Measurements from ENCODE around the gene SREK1. TPM values are rescaled to one million over a fixed set of nuclear protein-coding genes. Genes with fewer than 3 reads are reported as not detected.
"Not testable (repeated sequence)": the region's sequence is repeated elsewhere in the genome, so short reads cannot be mapped to it uniquely, and the experiment has no call there.

Gene SREK1, protein sequence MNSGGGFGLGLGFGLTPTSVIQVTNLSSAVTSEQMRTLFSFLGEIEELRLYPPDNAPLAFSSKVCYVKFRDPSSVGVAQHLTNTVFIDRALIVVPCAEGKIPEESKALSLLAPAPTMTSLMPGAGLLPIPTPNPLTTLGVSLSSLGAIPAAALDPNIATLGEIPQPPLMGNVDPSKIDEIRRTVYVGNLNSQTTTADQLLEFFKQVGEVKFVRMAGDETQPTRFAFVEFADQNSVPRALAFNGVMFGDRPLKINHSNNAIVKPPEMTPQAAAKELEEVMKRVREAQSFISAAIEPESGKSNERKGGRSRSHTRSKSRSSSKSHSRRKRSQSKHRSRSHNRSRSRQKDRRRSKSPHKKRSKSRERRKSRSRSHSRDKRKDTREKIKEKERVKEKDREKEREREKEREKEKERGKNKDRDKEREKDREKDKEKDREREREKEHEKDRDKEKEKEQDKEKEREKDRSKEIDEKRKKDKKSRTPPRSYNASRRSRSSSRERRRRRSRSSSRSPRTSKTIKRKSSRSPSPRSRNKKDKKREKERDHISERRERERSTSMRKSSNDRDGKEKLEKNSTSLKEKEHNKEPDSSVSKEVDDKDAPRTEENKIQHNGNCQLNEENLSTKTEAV
- total RNA-seq (2014; rRNA removed; shearing (Covaris generic)): 33.7 and 45.0 TPM in 2 replicates

DNA sequence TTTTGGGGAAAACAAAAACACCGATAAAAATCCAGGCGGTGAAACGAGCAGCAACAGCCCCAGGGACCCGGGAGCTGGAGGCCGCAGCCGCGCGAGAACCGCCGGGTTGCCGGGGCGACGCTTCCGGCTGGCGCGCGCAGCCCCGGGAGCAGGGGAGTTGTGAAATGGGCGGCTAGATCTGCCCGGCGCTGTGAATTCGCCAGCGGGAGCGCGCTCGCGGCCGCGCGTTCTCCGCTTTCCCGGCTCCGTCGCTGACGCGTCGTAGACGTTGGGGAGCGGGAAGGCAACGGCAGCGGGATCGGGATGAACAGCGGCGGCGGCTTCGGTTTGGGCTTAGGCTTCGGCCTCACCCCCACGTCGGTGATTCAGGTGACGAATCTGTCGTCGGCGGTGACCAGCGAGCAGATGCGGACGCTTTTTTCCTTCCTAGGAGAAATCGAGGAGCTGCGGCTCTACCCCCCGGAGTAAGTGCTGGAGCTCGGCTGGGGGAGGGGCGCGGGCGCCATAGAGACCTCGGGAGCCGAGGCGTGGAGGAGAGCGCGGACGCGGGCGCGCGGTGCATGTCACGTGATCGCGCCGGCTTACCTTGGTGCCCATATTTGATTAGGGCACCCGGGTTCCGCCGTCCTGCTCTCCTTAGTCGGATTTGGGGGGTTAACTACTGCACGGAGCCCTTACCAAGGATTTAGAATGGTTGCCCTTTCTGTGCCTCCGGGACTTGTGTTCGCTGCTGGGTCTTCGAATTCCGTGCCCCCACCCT, at the start of gene SREK1:
Gene SREK1 (plus strand): TSS at position 227 of the 760 bp plus-strand sequence. CDS start 77 bp downstream, at position 304.
- H3K9me3 ChIP-seq (replicated peaks): no peaks in the 10 kb centered on the region
- H3K4me1 ChIP-seq (replicated peaks): peaks cover 12% of the 10 kb centered on the region; the same call in 1 of the 2 replicates
- H3K36me3 ChIP-seq: peaks cover 14% of the 10 kb centered on the region
- H3K4me3 ChIP-seq: peak within 1 kb of the TSS; percentile 76
- DNase-seq (ENCODE audit: low read depth in 1 of 2, low spot score in 2 of 2): peak; percentile 92 to 98
- peak within 1 kb of the TSS; percentile 92 for H3K27ac ChIP-seq
- H3K27me3 ChIP-seq (replicated peaks): no peaks in the 10 kb centered on the region

DNA sequence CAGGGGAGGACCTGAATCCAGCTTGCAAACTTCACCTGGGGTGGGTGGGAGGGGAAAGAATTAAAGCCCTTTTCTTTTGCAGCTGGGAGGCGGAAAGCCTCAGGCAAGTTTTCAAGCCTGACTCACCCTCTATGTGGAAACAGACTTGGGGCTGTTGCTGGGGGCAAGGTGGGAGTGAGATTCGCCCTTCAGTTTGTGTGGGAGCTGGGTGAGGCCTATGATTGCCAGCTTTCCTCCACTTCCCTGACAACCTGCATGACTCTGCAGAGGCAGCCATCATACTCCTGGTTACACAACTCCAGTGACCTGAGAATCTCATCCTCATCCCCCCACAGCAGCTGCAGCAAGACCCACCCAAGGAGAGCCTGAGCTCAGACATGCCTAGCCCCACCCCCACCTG, 43.2 kb upstream of the SREK1 start:
- DNase-seq (ENCODE audit: low read depth in 1 of 2, low spot score in 2 of 2): no peak

DNA sequence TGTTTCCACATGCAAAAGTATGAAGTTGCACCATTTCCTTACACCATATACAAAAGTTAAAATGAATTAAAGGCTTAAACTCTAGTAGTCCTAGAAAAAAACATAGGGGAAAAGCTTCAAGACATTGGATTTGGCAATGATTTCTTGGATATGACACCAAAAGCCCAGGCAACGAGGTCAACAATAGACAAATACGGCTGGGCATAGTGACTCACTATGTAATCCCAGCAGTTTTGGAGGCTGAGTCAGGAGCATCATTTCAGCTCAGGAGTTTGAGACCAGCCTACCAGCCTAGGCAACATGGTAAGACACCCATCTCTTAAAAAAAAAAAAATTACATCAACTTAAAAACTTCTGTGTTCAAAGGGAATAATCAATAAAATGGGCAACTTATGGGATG, 30.9 kb upstream of the SREK1 start:
- H3K27ac ChIP-seq: peak overlapping the region; percentile 3; the same call in 1 of the 2 replicates
- no peaks in the 10 kb centered on the region for H3K4me1 ChIP-seq (replicated peaks)
- no peaks in the 10 kb centered on the region for H3K27me3 ChIP-seq (replicated peaks)
- DNase-seq (ENCODE audit: low read depth in 1 of 2, low spot score in 2 of 2): peak; percentile 21 to 52
- H3K4me3 ChIP-seq: no peak overlapping the region
- H3K9me3 ChIP-seq (replicated peaks): no peaks in the 10 kb centered on the region
- H3K36me3 ChIP-seq: no peaks in the 10 kb centered on the region

More for the DNA sequence above, 43.2 kb upstream of the SREK1 start:
- Histone ChIP-seq H3K9me3 (replicated peaks) (peaks cover 10% of the 10 kb centered on the region), H3K4me3 (no peak overlapping the region), H3K27ac (no peak overlapping the region), H3K4me1 (replicated peaks) (no peaks in the 10 kb centered on the region), H3K27me3 (replicated peaks) (no peaks in the 10 kb centered on the region), H3K36me3 (no peaks in the 10 kb centered on the region)

DNA sequence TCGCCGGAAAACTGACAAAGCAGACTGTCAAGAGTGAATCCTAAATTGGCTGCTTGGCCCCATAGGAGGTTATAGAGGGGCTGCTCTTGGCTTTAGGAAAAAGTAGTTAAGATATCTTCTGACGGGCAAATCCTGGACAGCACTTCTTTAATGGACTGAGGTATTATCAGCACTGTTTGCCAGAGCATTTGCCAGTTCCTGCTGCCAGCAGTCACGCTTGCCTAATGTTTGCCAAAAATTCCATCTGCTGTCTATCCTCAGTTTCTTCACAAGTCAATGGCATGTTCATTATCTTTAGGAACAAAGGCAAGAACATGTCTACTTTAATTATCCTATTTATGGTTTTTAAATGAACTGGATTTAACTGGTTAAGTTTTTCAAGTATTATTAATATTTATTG, 25.8 kb upstream of the SREK1 start:
- H3K4me1 ChIP-seq (replicated peaks): peaks cover 20% of the 10 kb centered on the region
- no peaks in the 10 kb centered on the region for H3K9me3 ChIP-seq (replicated peaks)
- H3K27me3 ChIP-seq (replicated peaks): no peaks in the 10 kb centered on the region
- H3K4me3 ChIP-seq: no peak overlapping the region
- no peak for DNase-seq (ENCODE audit: low read depth in 1 of 2, low spot score in 2 of 2)
- no peaks in the 10 kb centered on the region for H3K36me3 ChIP-seq
- H3K27ac ChIP-seq: no peak overlapping the region

DNA sequence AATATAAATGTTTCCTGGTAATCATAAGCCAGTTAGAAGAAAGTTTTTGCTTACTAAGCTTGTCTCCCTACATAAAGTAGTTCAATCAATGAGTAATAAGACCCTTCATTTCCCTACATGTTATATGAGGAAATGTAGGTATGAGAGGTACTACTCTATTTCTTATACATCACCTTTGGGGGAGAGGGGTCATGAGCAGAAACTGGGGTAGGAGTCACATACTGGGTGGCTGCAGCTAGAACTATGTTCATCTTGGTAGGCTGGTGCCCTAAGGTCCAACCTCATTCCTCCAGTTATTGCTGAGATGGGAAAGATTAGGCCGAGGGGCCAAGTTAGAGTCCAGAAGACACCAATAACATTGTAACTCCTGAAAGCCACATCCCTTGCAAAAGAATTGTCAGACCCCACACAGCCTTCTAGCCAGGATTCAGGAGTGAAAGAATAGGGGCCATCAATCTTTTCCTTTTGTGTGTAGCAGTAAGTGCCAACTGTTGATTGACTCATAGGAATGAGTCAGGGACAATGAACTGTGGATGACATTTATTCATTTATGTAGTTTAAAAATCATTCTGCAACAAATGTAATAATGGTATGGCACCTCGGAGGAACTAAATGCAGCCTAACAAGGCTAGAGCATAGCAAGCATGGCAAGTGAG, 21.6 kb upstream of the SREK1 start:
- H3K4me1 ChIP-seq (replicated peaks): peaks cover 20% of the 10 kb centered on the region
- DNase-seq (ENCODE audit: low read depth in 1 of 2, low spot score in 2 of 2): peak; percentile 57 to 65

DNA sequence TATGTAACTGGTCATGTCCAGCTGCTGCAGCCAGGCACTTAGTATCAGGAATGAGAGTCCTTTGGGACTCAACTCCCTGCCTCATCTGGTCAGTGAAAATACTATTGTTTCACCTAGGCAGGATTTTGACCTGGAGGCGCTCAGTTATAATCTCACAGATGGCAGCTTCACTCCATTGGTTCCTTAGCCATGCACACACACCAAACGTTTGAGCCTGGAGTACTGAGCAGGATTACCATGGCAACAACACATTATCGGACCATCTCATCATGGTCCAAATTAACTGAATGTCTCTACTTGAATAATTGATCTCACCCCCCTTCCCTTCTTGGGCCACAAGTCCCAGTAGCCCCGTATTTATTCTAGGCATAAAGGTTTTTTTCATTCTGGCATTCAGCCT, 15.0 kb upstream of the SREK1 start:
- no peaks in the 10 kb centered on the region for H3K36me3 ChIP-seq
- no peak overlapping the region for H3K27ac ChIP-seq
- H3K4me1 ChIP-seq (replicated peaks): no peaks in the 10 kb centered on the region
- no peaks in the 10 kb centered on the region for H3K9me3 ChIP-seq (replicated peaks)
- DNase-seq (ENCODE audit: low read depth in 1 of 2, low spot score in 2 of 2): no peak
- no peaks in the 10 kb centered on the region for H3K27me3 ChIP-seq (replicated peaks)
- no peak overlapping the region for H3K4me3 ChIP-seq

More for the DNA sequence above, 21.6 kb upstream of the SREK1 start:
- Histone ChIP-seq H3K27me3 (replicated peaks) (no peaks in the 10 kb centered on the region), H3K4me3 (no peak overlapping the region), H3K27ac (no peak overlapping the region), H3K9me3 (replicated peaks) (no peaks in the 10 kb centered on the region), H3K36me3 (no peaks in the 10 kb centered on the region)

DNA sequence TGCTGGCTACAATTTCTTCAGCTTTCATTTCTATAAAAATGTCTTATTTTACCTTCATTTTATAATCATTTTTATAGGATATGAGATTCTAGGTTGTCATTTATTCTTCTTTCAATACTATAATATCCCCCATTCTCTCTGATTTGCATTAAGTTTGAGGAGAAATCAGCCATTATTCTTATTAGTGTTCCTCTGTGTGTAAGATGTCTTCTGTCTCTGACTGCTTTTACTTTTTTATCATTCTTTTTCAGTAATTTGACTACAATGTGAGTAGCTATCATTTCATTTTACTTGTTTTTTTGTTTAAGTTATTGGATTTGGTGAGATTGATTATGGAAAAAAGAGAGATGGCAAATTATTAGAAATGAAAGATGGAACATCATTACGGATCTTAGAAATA, 13.6 kb upstream of the SREK1 start:
- no peaks in the 10 kb centered on the region for H3K36me3 ChIP-seq
- no peak for DNase-seq (ENCODE audit: low read depth in 1 of 2, low spot score in 2 of 2)
- H3K27ac ChIP-seq: no peak overlapping the region
- no peaks in the 10 kb centered on the region for H3K9me3 ChIP-seq (replicated peaks)
- H3K4me1 ChIP-seq (replicated peaks): no peaks in the 10 kb centered on the region
- H3K4me3 ChIP-seq: no peak overlapping the region
- H3K27me3 ChIP-seq (replicated peaks): no peaks in the 10 kb centered on the region

DNA sequence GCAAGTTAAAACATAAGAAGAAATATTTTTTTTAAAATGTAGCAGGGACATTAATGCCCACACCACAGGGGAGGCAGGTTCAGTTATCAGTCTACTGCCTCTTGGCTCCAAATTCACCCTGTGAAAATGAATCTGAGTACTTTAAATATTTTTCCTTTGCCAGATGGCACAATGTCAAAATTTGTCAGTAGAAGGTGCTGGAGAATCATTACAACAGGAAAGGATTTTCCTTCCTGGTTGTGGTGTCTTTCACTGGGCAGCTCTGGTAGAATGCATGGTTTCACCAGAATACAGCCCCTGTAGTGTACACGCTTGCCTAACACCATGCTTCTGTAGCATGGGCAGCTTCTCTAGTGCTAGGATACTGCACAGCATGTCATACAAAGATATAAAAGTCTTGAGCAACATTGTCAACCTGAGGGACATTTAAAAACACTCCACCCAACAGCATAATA, 9.7 kb upstream of the SREK1 start:
- H3K36me3 ChIP-seq: no peaks in the 10 kb centered on the region
- no peaks in the 10 kb centered on the region for H3K4me1 ChIP-seq (replicated peaks)
- H3K27ac ChIP-seq: no peak overlapping the region
- H3K9me3 ChIP-seq (replicated peaks): no peaks in the 10 kb centered on the region; the same call in 1 of the 2 replicates
- DNase-seq (ENCODE audit: low read depth in 1 of 2, low spot score in 2 of 2): no peak
- H3K27me3 ChIP-seq (replicated peaks): no peaks in the 10 kb centered on the region
- no peak overlapping the region for H3K4me3 ChIP-seq

DNA sequence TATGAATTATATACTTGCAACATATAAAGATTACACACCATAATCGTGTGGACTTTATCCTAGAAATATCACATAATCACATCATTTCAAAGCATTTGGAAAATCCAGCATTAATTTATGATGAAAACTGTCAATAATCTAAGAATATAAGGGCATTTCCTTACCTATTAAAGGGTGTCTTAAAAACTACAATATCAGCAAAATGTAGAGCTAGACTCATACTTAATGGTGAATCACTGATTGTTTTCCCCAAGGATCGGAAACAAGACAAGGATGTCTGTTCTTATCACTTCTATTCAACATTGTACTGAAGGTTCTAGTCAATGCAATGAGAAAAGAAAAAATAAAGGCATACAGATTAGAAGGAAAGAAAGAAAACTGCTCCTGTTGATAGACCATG, 8.0 kb upstream of the SREK1 start:
- no peaks in the 10 kb centered on the region for H3K27me3 ChIP-seq (replicated peaks)
- H3K27ac ChIP-seq: no peak overlapping the region
- no peaks in the 10 kb centered on the region; the same call in 1 of the 2 replicates for H3K9me3 ChIP-seq (replicated peaks)
- no peaks in the 10 kb centered on the region for H3K4me1 ChIP-seq (replicated peaks)
- no peak overlapping the region for H3K4me3 ChIP-seq
- no peak for DNase-seq (ENCODE audit: low read depth in 1 of 2, low spot score in 2 of 2)
- no peaks in the 10 kb centered on the region for H3K36me3 ChIP-seq

DNA sequence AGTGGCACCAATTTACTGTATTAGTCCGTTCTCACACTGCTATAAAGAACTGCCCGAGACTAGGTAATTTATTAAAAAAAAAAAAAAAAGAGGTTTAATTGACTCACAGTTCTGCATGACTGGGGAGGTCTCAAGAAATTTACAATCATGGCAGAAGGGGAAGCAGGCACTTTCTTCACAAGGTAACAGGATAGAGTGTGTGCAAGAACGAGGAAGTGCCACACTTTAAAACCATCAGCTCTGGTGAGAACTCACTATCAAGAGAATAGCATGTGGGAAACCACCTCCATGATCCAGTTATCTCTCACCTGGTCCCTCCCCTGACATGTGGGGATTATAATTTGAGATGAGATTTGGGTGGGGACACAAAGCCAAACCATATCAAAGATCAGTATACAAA, 7.2 kb upstream of the SREK1 start:
- not testable (repeated sequence) for H3K4me1 ChIP-seq (replicated peaks); DNase-seq (ENCODE audit: low read depth in 1 of 2, low spot score in 2 of 2); H3K27me3 ChIP-seq (replicated peaks); H3K27ac ChIP-seq; H3K4me3 ChIP-seq; H3K36me3 ChIP-seq; H3K9me3 ChIP-seq (replicated peaks)

DNA sequence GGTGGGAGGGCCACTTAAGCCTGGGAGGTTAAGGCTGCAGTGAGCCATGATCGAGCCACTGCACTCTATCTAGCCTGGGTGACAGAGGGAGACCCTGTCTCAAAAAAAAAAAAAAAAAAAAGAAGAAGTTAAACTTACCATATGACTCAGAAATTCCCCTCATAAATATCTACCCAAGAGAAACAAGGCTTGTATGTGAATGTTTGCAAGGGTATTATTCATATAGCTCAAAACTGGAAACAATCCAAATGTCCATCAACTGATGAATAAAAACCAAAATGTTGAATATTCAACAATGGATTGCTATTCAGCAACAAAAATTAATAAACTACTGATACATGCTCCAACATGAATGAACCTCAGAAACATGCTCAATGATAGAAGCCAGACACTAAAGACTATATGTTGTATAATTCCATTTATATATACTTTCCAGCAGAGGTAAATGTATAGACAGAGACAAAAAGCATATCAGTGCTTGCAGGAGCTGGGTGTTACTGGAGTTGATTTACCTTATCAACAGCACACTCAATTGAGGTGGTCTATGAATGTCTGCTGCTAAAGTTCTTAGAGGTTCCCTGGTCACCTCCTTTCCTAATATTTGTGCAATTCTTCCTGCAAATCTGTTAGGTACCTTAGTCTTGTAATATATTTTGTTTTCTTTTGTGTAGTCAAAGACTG, 5.3 kb upstream of the SREK1 start:
- Histone ChIP-seq H3K9me3 (replicated peaks) (no peaks in the 10 kb centered on the region; the same call in 1 of the 2 replicates), H3K27me3 (replicated peaks) (no peaks in the 10 kb centered on the region), H3K27ac (no peak overlapping the region), H3K4me3 (no peak overlapping the region), H3K4me1 (replicated peaks) (peaks cover 5% of the 10 kb centered on the region; the same call in 1 of the 2 replicates), H3K36me3 (no peaks in the 10 kb centered on the region)
- no peak for DNase-seq (ENCODE audit: low read depth in 1 of 2, low spot score in 2 of 2)

DNA sequence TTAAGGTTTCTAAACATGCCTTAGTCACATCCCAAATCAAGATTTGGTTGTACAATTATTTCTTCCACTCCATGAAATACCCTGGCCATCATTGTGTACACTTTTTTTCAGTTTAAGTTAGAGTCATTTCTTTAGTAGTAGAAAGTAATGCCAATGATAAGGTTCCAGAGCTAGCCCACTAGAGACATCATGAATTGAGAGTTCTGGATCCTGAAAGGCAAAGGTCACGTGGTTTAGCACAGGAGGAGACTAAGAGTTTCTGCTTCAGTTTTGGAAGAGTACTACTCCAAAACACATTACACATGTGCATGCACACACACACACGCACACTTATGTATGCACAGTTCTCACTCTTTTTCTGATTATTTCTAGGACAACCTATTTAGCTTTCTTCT, 4.8 kb upstream of the SREK1 start:
- no peak for DNase-seq (ENCODE audit: low read depth in 1 of 2, low spot score in 2 of 2)
- Histone ChIP-seq H3K36me3 (peaks cover 2% of the 10 kb centered on the region; the same call in 1 of the 2 replicates), H3K27ac (no peak overlapping the region), H3K9me3 (replicated peaks) (no peaks in the 10 kb centered on the region; the same call in 1 of the 2 replicates), H3K4me1 (replicated peaks) (peaks cover 5% of the 10 kb centered on the region; the same call in 1 of the 2 replicates), H3K27me3 (replicated peaks) (no peaks in the 10 kb centered on the region), H3K4me3 (no peak overlapping the region)

DNA sequence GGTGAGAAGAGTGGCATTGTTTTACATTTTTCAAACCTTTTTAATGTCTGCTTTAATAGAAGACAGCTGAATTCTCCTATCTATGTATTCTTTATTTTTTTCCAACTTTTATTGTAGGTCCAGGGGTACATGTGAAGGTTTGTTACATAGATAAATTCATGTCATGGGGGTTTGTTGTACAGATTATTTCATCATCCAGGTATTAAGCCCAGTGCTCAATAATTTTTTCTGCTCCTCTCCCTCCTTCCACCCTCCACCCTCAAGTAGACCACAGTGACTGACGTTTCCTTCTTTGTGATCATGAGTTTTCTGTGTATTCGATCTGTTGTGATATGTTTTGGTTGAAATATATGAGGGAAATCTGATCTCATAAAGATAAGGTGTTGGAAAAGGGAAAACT, 1.7 kb upstream of the SREK1 start:
- H3K9me3 ChIP-seq (replicated peaks): no peaks in the 10 kb centered on the region
- H3K4me1 ChIP-seq (replicated peaks): peaks cover 12% of the 10 kb centered on the region; the same call in 1 of the 2 replicates
- H3K27ac ChIP-seq: no peak overlapping the region
- H3K36me3 ChIP-seq: peaks cover 14% of the 10 kb centered on the region
- H3K4me3 ChIP-seq: no peak overlapping the region
- DNase-seq (ENCODE audit: low read depth in 1 of 2, low spot score in 2 of 2): no peak
- H3K27me3 ChIP-seq (replicated peaks): no peaks in the 10 kb centered on the region
